ENCODE results near the gene RGS10.
"Not testable (repeated sequence)": the region's sequence is repeated elsewhere in the genome, so short reads cannot be mapped to it uniquely, and the experiment has no call there.

The RGS10 gene

GRCh38 chr10:119542357-119542987 is at the start of gene RGS10:
Gene RGS10, minus strand, starts transcription at chr10:119542719. Its CDS starts 81 bp downstream, at chr10:119542638.
- peak; percentile 84 to 86 for ATAC-seq

GRCh38 chr10:119588071-119588470 is 45.6 kb upstream of the RGS10 start:
- no peak for ATAC-seq

- no peak for ATAC-seq
Measured at GRCh38 chr10:119578355-119578754, 35.8 kb upstream of the RGS10 start.

GRCh38 chr10:119575991-119576390 is 33.5 kb upstream of the RGS10 start:
- no peak for ATAC-seq

GRCh38 chr10:119575506-119575905 is 33.0 kb upstream of the RGS10 start:
- ATAC-seq: peak; percentile 38 to 63

GRCh38 chr10:119567978-119568377 is 25.5 kb upstream of the RGS10 start:
- no peak for ATAC-seq

- no peak for ATAC-seq
Measured at GRCh38 chr10:119562097-119562496, 19.6 kb upstream of the RGS10 start.

- ATAC-seq: not testable (repeated sequence)
Measured at GRCh38 chr10:119559511-119559910, 17.0 kb upstream of the RGS10 start.

GRCh38 chr10:119556081-119556480 is 13.6 kb upstream of the RGS10 start:
- not testable (repeated sequence) for ATAC-seq

- ATAC-seq: no peak
Measured at GRCh38 chr10:119555178-119555784, 12.8 kb upstream of the RGS10 start.

GRCh38 chr10:119550827-119551226 is 8.3 kb upstream of the RGS10 start:
- ATAC-seq: no peak

- ATAC-seq: no peak
Measured at GRCh38 chr10:119549247-119549999, 6.9 kb upstream of the RGS10 start.

- no peak for ATAC-seq
Measured at GRCh38 chr10:119546009-119546408, 3.5 kb upstream of the RGS10 start.

GRCh38 chr10:119545310-119545709 is 2.8 kb upstream of the RGS10 start:
- ATAC-seq: no peak

GRCh38 chr10:119543814-119544642 is 1.5 kb upstream of the RGS10 start:
- ATAC-seq: no peak

- ATAC-seq: peak; percentile 34 to 35
Measured at GRCh38 chr10:119542988-119543813, 682 bp upstream of the RGS10 start.

- ATAC-seq: peak in 1 of 2 donors; percentile 7
Measured at GRCh38 chr10:119541459-119542356, 811 bp downstream of the RGS10 start.

- ATAC-seq: peak in 1 of 2 donors; percentile 7
Measured at GRCh38 chr10:119541046-119541445, 1.5 kb downstream of the RGS10 start.

- ATAC-seq: no peak
Measured at GRCh38 chr10:119540038-119540437, 2.5 kb downstream of the RGS10 start.

GRCh38 chr10:119539359-119539825 is 3.1 kb downstream of the RGS10 start:
- ATAC-seq: no peak
